LNCAP (cell line): ENCODE data around the gene JAKMIP3.

Experiments used
- CTCF ChIP-seq: fragments of 450-650 bp; IDR thresholded peaks from 2 replicates; pipeline ENCODE4 v1.5.1; 2017; ENCODE audit warnings: mild to moderate bottlenecking

JAKMIP3 gene

GRCh38 chr10:132077091-132077490 is 11.3 kb downstream of the JAKMIP3 start:
- no peak for TF ChIP-seq CTCF

GRCh38 chr10:132078746-132079345 is 13.1 kb downstream of the JAKMIP3 start:
- TF ChIP-seq CTCF = no peak

- no peak for TF ChIP-seq CTCF
Measured at GRCh38 chr10:132094581-132095234, 29.0 kb downstream of the JAKMIP3 start.

GRCh38 chr10:132095403-132096113 is 29.8 kb downstream of the JAKMIP3 start:
- no peak for TF ChIP-seq CTCF

GRCh38 chr10:132096223-132096622 is 30.5 kb downstream of the JAKMIP3 start:
- no peak for TF ChIP-seq CTCF

- TF ChIP-seq CTCF = no peak
Measured at GRCh38 chr10:132096863-132097478, 31.2 kb downstream of the JAKMIP3 start.

GRCh38 chr10:132097609-132098377 is 32.0 kb downstream of the JAKMIP3 start:
- TF ChIP-seq CTCF = no peak
